GM12878 (cell line): ENCODE results near the gene TIE1. TPM values are rescaled to one million over a fixed set of nuclear protein-coding genes. Genes with fewer than 3 reads are reported as not detected.
A peak's percentile ranks its signal among the peaks of the same experiment; 100 is the strongest.

Experiments used
- ATAC-seq: fragments of 200-7000 bp; cut with Tn5 transposase; 3 replicates; pipeline ENCODE4 v1.9.1; 2020; ENCODE audit warnings: mild to moderate bottlenecking, moderate library complexity
- BruUV-seq: library from RNA; stranded (reverse); fragments of 400-500 nt; replicated peaks from 2 replicates; lab custom pipeline; 2021; lab: Mats Ljungman, UMichigan
- CTCF ChIA-PET: fragments of 300-600 bp; sonication (Branson Sonifier 250); formaldehyde crosslinking; extraction: SDS; loops from one replicate; lab custom pipeline; 2021; ENCODE audit warnings: inconsistent platforms; lab: Yijun Ruan, JAX
- POLR2A ChIA-PET: fragments of 350-600 bp; formaldehyde crosslinking; extraction: SDS; loops from one replicate; lab custom pipeline; 2021; ENCODE audit warnings: inconsistent platforms; lab: Charles Lee
- RAD21 ChIA-PET: fragments of 300-600 bp; sonication (Branson Sonifier 250); formaldehyde crosslinking; loops from one replicate; lab custom pipeline; 2023; ENCODE audit warnings: antibody characterized with exemption; ENCODE audit not compliant: unreplicated experiment; lab: Charles Lee
- SMC1A ChIA-PET: fragments of 300-600 bp; sonication (Branson Sonifier 250); formaldehyde crosslinking; loops from one replicate; lab custom pipeline; 2023; ENCODE audit not compliant: unreplicated experiment, uncharacterized antibody; lab: Charles Lee
- DNase-seq: peaks from one replicate; pipeline ENCODE4 v3.0.0-alpha.2; 2011; ENCODE audit warnings: low read depth, low spot score
- FAIRE-seq: peaks from 3 replicates; lab custom pipeline; 2011; peaks lifted over from hg19 to GRCh38; lab: Jason Lieb, UNC
- H2AFZ ChIP-seq: 2 replicates; pipeline ENCODE4 v1.6.0; 2011; ENCODE audit warnings: low read depth, low read length, control low read depth; ENCODE audit not compliant: control insufficient read depth
- H3K27ac ChIP-seq: 2 replicates; pipeline ENCODE4 v1.5.1; 2011; ENCODE audit warnings: control low read depth; ENCODE audit not compliant: control insufficient read depth, insufficient read depth
- H3K27me3 ChIP-seq, 2 experiments: replicated peaks in 1 of 2; 2 replicates each; pipeline versions ENCODE4 v1.6.0 to v1.6.1; 2011; ENCODE audit warnings: low read length in 1 of 2; ENCODE audit not compliant: control insufficient read depth in 2 of 2, insufficient read depth in 2 of 2
- H3K36me3 ChIP-seq, 2 experiments: 2 replicates each; pipeline ENCODE4 v1.5.1; 2011; ENCODE audit warnings: low read length in 1 of 2; ENCODE audit not compliant: control insufficient read depth in 2 of 2, insufficient read depth in 2 of 2
- H3K4me1 ChIP-seq: 2 replicates; pipeline ENCODE4 v1.6.1; 2011; ENCODE audit warnings: mild to moderate bottlenecking, low read length, moderate library complexity, mixed read lengths; ENCODE audit not compliant: control insufficient read depth, insufficient read depth
- H3K4me2 ChIP-seq: 2 replicates; pipeline ENCODE4 v1.6.0; 2011; ENCODE audit warnings: control low read depth; ENCODE audit not compliant: control insufficient read depth, insufficient read depth
- H3K4me3 ChIP-seq: fragments of 200-600 bp; sonication (generic); 2 replicates; pipeline ENCODE4 v1.5.1; 2016
- H3K79me2 ChIP-seq: 2 replicates; pipeline ENCODE4 v1.6.0; 2011; ENCODE audit warnings: low read length; ENCODE audit not compliant: control insufficient read depth, insufficient read depth
- H3K9ac ChIP-seq: 2 replicates; pipeline ENCODE4 v1.8.0; 2011; ENCODE audit warnings: low read length, control low read depth, mixed read lengths; ENCODE audit not compliant: control insufficient read depth, insufficient read depth
- H3K9me3 ChIP-seq: replicated peaks from 3 replicates; pipeline ENCODE4 v1.5.1; 2011; ENCODE audit warnings: mild to moderate bottlenecking, low read length; ENCODE audit not compliant: control insufficient read depth, insufficient read depth
- H4K20me1 ChIP-seq: 2 replicates; pipeline ENCODE4 v1.6.0; 2011; ENCODE audit not compliant: control insufficient read depth, insufficient read depth
- CREB1 ChIP-seq: IDR thresholded peaks from 2 replicates; pipeline ENCODE4 v1.6.1; 2012; ENCODE audit warnings: low read depth, mild to moderate bottlenecking, inconsistent platforms
- ETV6 ChIP-seq, 2 experiments: fragments of 450-650 bp in 1 of 2; IDR thresholded peaks in 1 of 2; conservative IDR thresholded peaks in 1 of 2; 2 replicates each; pipeline ENCODE4 v1.6.1; 2014; ENCODE audit warnings: antibody characterized with exemption in 1 of 2, borderline replicate concordance in 1 of 2, low read depth in 1 of 2, mild to moderate bottlenecking in 1 of 2, moderate library complexity in 1 of 2
- HDAC6 ChIP-seq: fragments of 200-600 bp; sonication (generic); IDR thresholded peaks from one replicate; pipeline ENCODE4 v1.8.0; 2017; ENCODE audit warnings: antibody characterized with exemption; ENCODE audit not compliant: unreplicated experiment
- IKZF2 ChIP-seq, 2 experiments: fragments of 450-650 bp; IDR thresholded peaks; 2 replicates each; pipeline ENCODE4 v1.6.1; 2017; ENCODE audit warnings: mild to moderate bottlenecking in 2 of 2, moderate library complexity in 2 of 2
- JUNB ChIP-seq: IDR thresholded peaks from 2 replicates; pipeline ENCODE4 v1.6.1; 2016; ENCODE audit warnings: antibody characterized with exemption, mild to moderate bottlenecking
- MEF2B ChIP-seq: fragments of 450-650 bp; IDR thresholded peaks from 2 replicates; pipeline ENCODE4 v1.6.1; 2018; ENCODE audit warnings: mild to moderate bottlenecking, moderate library complexity; ENCODE audit not compliant: partially characterized antibody, poor library complexity, severe bottlenecking
- MXI1 ChIP-seq: fragments of 150-350 bp; IDR thresholded peaks from 2 replicates; pipeline ENCODE4 v1.6.1; 2011; ENCODE audit warnings: low read depth, mild to moderate bottlenecking, inconsistent platforms, low read length, improper control_type of control experiment
- NBN ChIP-seq: fragments of 450-650 bp; IDR thresholded peaks from 2 replicates; pipeline ENCODE4 v1.6.1; 2016
- POLR2AphosphoS5 ChIP-seq: IDR thresholded peaks from 2 replicates; pipeline ENCODE4 v1.6.1; 2011; ENCODE audit warnings: mild to moderate bottlenecking, low read length, inconsistent platforms
- PRDM15 ChIP-seq: fragments of 450-650 bp; formaldehyde crosslinking; IDR thresholded peaks from 2 replicates; pipeline ENCODE4 v1.4.0; 2020; ENCODE audit warnings: mild to moderate bottlenecking, moderate library complexity
- SIN3A ChIP-seq: IDR thresholded peaks from 2 replicates; pipeline ENCODE4 v1.6.1; 2012; ENCODE audit warnings: low read depth, low read length, improper control_type of control experiment
- WGBS: methylation state at CpG from one replicate; pipeline ENCODE4 v1.1.6; 2016; ENCODE audit warnings: low lambda C conversion rate; ENCODE audit not compliant: insufficient replicate concordance, insufficient coverage; ENCODE audit errors: missing lambda C conversion rate; 5-methylcytosine and 5-hydroxymethylcytosine counted together
- in situ Hi-C: fragments of 300-500 bp; cut with MboI; formaldehyde crosslinking; loops from 9 replicates; pipeline ENCODE4 v1.14.3; 2018; ENCODE audit warnings: mixed read lengths
- intact Hi-C: fragments of 100-400 bp; cut with micrococcal nuclease; formaldehyde crosslinking; loops from one replicate; pipeline ENCODE4 v1.14.2; 2022; ENCODE audit not compliant: unreplicated experiment
- polyA plus RNA-seq, 11 experiments: library from polyadenylated mRNA; depleted of rRNA in 4 of 11; unstranded in 6 of 11; stranded (reverse) in 5 of 11; fragments of >200 nt; fragmentation: Nextera tagmentation in 4 of 11; fragmentation: Illumina TruSeq in 1 of 11; extraction: Ambion mirVana in 4 of 11; extraction: Trizol in 1 of 11; gene quantifications; 1 replicate in 1 of 11; 2 replicates in 10 of 11; pipeline versions ENCODE4 v1.2.1 to v1.2.3, GENCODE V29; 2011 to 2016; ENCODE audit warnings: inconsistent platforms in 2 of 11, missing spikeins in 2 of 11, low read depth in 1 of 11
- total RNA-seq, 4 experiments: library from RNA; depleted of rRNA in 3 of 4; stranded (reverse); fragments of >200 nt in 3 of 4; fragmentation: Illumina TruSeq in 1 of 4; extraction: Trizol in 1 of 4; gene quantifications; 2 replicates each; pipeline versions ENCODE4 v1.2.1 to v1.2.3, GENCODE V29; 2013 to 2021

TIE1 gene
- total and polyA plus RNA-seq, 10 of the 15 experiments (the other 5 are each of a cell fraction or from before 2014, with no cell fraction given), result 0.26 to 3.9 (median 1.3) TPM

DNA sequence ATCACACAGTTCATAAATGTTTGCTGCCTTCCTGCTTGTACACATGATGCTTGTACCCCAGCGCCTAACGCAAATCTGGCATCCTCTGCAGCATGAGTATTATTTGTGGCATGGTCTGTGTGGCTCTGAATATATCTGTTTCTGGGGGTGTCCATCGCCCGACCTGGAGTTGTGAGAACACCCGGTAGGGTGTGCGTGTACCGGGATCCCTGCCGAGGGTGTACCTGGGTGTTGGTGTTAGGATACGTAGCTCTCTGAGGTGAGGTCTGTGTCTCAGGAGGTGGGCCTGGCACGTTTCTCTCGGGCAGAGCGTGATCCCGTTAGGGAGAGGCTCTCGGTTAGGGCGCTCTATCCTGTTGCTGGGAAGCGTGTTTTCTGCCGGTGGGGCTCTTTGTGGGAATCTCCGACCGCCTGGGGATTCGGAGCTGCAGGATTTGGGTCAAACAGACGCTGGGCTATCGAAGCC lies 47.6 kb downstream of the TIE1 start:
- FAIRE-seq, result no peak
- Histone ChIP-seq H3K36me3 (no peaks in the 10 kb centered on the region), H3K4me2 (peak overlapping the region; percentile 60; the same call in 1 of the 2 replicates), H3K9me3 (no peaks in the 10 kb centered on the region), H3K79me2 (no peaks in the 10 kb centered on the region), H3K9ac (no peak overlapping the region), H3K4me1 (no peaks in the 10 kb centered on the region), H3K27me3 (no peaks in the 10 kb centered on the region), H3K4me3 (no peak overlapping the region), H4K20me1 (no peaks in the 10 kb centered on the region), H3K27ac (no peak overlapping the region), H2AFZ (no peak overlapping the region)
- CTCF ChIA-PET, result no interaction called here
- TF ChIP-seq JUNB (no peak), POLR2AphosphoS5 (no peak), HDAC6 (no peak), NBN (no peak), SIN3A (no peak), CREB1 (no peak), MXI1 (no peak), ETV6 (conservative IDR thresholded peaks at IDR 0.05 in 1 of 2, IDR thresholded peaks at IDR 0.05 in 1 of 2; ENCODE audit: borderline replicate concordance in 1 of 2, low read depth in 1 of 2) (no peak), IKZF2 (IDR thresholded peaks at IDR 0.05) (no peak), PRDM15 (CRISPR knock-in tag) (no peak), MEF2B (no peak)
- RAD21 ChIA-PET, result no interaction called here
- BruUV-seq, result no TSS peak
- SMC1A ChIA-PET, result no interaction called here
- no peak for DNase-seq
- WGBS, result 88% methylated on average over 22 of the region's 22 CpGs
- intact Hi-C loops (no loop called here), in situ Hi-C loops (no loop called here)
- ATAC-seq, result no peak
- POLR2A ChIA-PET, result no interaction called here
